Fibroblast of skin of left quadriceps (primary cell): ENCODE measurements around the gene SPSB3.
A peak's percentile ranks its signal among the peaks of the same experiment; 100 is the strongest.

Experiments used
- DNase-seq, 2 experiments: peaks; one replicate each; pipeline ENCODE4 v3.0.0-alpha.2; 2013; ENCODE audit warnings: low read depth in 2 of 2

The SPSB3 gene

GRCh38 chr16:1763521-1764511 is 18.6 kb downstream of the SPSB3 start:
- no peak for DNase-seq

- DNase-seq, result no peak
Measured at GRCh38 chr16:1762879-1763520, 19.4 kb downstream of the SPSB3 start.

- DNase-seq, result no peak
Measured at GRCh38 chr16:1762196-1762878, 20.0 kb downstream of the SPSB3 start.

- no peak for DNase-seq
Measured at GRCh38 chr16:1761751-1762150, 20.6 kb downstream of the SPSB3 start.

- DNase-seq, result no peak
Measured at GRCh38 chr16:1760911-1761310, 21.5 kb downstream of the SPSB3 start.

GRCh38 chr16:1759511-1759910 is 22.9 kb downstream of the SPSB3 start:
- no peak for DNase-seq

GRCh38 chr16:1758923-1759322 is 23.4 kb downstream of the SPSB3 start:
- DNase-seq, result no peak

- no peak for DNase-seq
Measured at GRCh38 chr16:1757714-1758461, 24.5 kb downstream of the SPSB3 start.

- DNase-seq, result no peak
Measured at GRCh38 chr16:1754204-1754603, 28.2 kb downstream of the SPSB3 start.

- DNase-seq, result no peak
Measured at GRCh38 chr16:1752853-1753252, 29.5 kb downstream of the SPSB3 start.

GRCh38 chr16:1751946-1752345 is 30.4 kb downstream of the SPSB3 start:
- DNase-seq, result no peak

- DNase-seq, result no peak
Measured at GRCh38 chr16:1749152-1750117, 32.9 kb downstream of the SPSB3 start.

GRCh38 chr16:1747934-1748333 is 34.4 kb downstream of the SPSB3 start:
- DNase-seq, result no peak

- no peak for DNase-seq
Measured at GRCh38 chr16:1746693-1747195, 35.6 kb downstream of the SPSB3 start.

- DNase-seq, result no peak
Measured at GRCh38 chr16:1745900-1746692, 36.3 kb downstream of the SPSB3 start.

- DNase-seq, result peak; percentile 40 to 49
Measured at GRCh38 chr16:1745181-1745899, 37.0 kb downstream of the SPSB3 start.

GRCh38 chr16:1744338-1744840 is 38.0 kb downstream of the SPSB3 start:
- DNase-seq, result no peak
